HFFc6 (cell line): ENCODE data around the gene RRM2. TPM values are rescaled to one million over a fixed set of nuclear protein-coding genes. Genes with fewer than 3 reads are reported as not detected.
A peak's percentile ranks its signal among the peaks of the same experiment; 100 is the strongest.

Source experiments
- DNase-seq: peaks from one replicate; pipeline ENCODE4 v3.0.0-alpha.2; 2018
- H3K27ac Mint-ChIP-seq: 2 replicates; pipeline ENCODE4 v1.8.0; 2020; ENCODE audit warnings: mild to moderate bottlenecking, mixed read lengths
- H3K27me3 Mint-ChIP-seq: 2 replicates; pipeline ENCODE4 v1.8.0; 2021; ENCODE audit warnings: mild to moderate bottlenecking, moderate library complexity, mixed read lengths; ENCODE audit not compliant: insufficient read depth
- H3K36me3 Mint-ChIP-seq: 2 replicates; pipeline ENCODE4 v1.8.0; 2021; ENCODE audit warnings: low read depth, mixed read lengths
- H3K4me1 Mint-ChIP-seq: 2 replicates; pipeline ENCODE4 v1.8.0; 2020; ENCODE audit warnings: low read depth, mixed read lengths
- H3K4me3 Mint-ChIP-seq: 2 replicates; pipeline ENCODE4 v1.8.0; 2020; ENCODE audit warnings: mild to moderate bottlenecking, moderate library complexity, mixed read lengths
- H3K9me3 Mint-ChIP-seq: 2 replicates; pipeline ENCODE4 v1.8.0; 2020; ENCODE audit warnings: mild to moderate bottlenecking, mixed read lengths
- CTCF ChIP-seq: fragments of 200-600 bp; sonication (generic); IDR thresholded peaks from 2 replicates; pipeline ENCODE4 v1.5.0; 2021; ENCODE audit warnings: antibody characterized with exemption, mild to moderate bottlenecking
- total RNA-seq, 6 experiments: library from RNA; stranded (reverse); fragmentation: NEBNext Ultra II Directional; extraction: Animal tissue kit (Norgen Biotek cat#: 25700); gene quantifications; 2 replicates in 1 of 6; 3 replicates in 5 of 6; pipeline ENCODE4 v1.2.3, GENCODE V29; 2021

Gene RRM2
- total RNA-seq, 6 experiments from 2014 or later: 76.4 to 179 (median 158) TPM

GRCh38 chr2:10094271-10094814 is 28.2 kb upstream of the RRM2 start:
- H3K4me3 Mint-ChIP-seq: no peak overlapping the region
- peaks cover 12% of the 10 kb centered on the region for H3K9me3 Mint-ChIP-seq
- no peak overlapping the region for H3K27ac Mint-ChIP-seq
- peaks cover 9% of the 10 kb centered on the region for H3K4me1 Mint-ChIP-seq
- peaks cover 35% of the 10 kb centered on the region for H3K27me3 Mint-ChIP-seq
- peaks cover 8% of the 10 kb centered on the region for H3K36me3 Mint-ChIP-seq
- TF ChIP-seq CTCF: no peak
- DNase-seq: no peak

- no peak overlapping the region for H3K27ac Mint-ChIP-seq
- peaks cover 8% of the 10 kb centered on the region for H3K36me3 Mint-ChIP-seq
Observed at GRCh38 chr2:10095175-10095574, 27.4 kb upstream of the RRM2 start.

GRCh38 chr2:10096641-10097040 is 25.9 kb upstream of the RRM2 start:
- DNase-seq: no peak

More at GRCh38 chr2:10095175-10095574, 27.4 kb upstream of the RRM2 start:
- Mint-ChIP-seq H3K9me3 (peaks cover 12% of the 10 kb centered on the region), H3K4me3 (no peak overlapping the region), H3K27me3 (peaks cover 31% of the 10 kb centered on the region), H3K4me1 (peaks cover 9% of the 10 kb centered on the region)
- no peak for DNase-seq
- TF ChIP-seq CTCF: no peak

GRCh38 chr2:10097352-10098148 is 25.0 kb upstream of the RRM2 start:
- Mint-ChIP-seq H3K36me3 (peaks cover under 1% of the 10 kb centered on the region), H3K27me3 (peaks cover 20% of the 10 kb centered on the region), H3K4me1 (peaks cover 9% of the 10 kb centered on the region), H3K4me3 (no peak overlapping the region), H3K27ac (no peak overlapping the region), H3K9me3 (peaks cover under 1% of the 10 kb centered on the region; the same call in 1 of the 2 replicates)
- DNase-seq: peak; percentile 54
- TF ChIP-seq CTCF: peak; percentile 89

More at GRCh38 chr2:10096641-10097040, 25.9 kb upstream of the RRM2 start:
- no peak for TF ChIP-seq CTCF
- peaks cover 8% of the 10 kb centered on the region for H3K9me3 Mint-ChIP-seq
- H3K36me3 Mint-ChIP-seq: peaks cover 8% of the 10 kb centered on the region
- no peak overlapping the region for H3K27ac Mint-ChIP-seq
- H3K27me3 Mint-ChIP-seq: peaks cover 23% of the 10 kb centered on the region
- peaks cover 9% of the 10 kb centered on the region for H3K4me1 Mint-ChIP-seq
- no peak overlapping the region for H3K4me3 Mint-ChIP-seq

- Mint-ChIP-seq H3K36me3 (no peaks in the 10 kb centered on the region), H3K27me3 (peaks cover 7% of the 10 kb centered on the region), H3K4me1 (peaks cover 9% of the 10 kb centered on the region), H3K9me3 (no peaks in the 10 kb centered on the region), H3K27ac (no peak overlapping the region), H3K4me3 (no peak overlapping the region)
- no peak for TF ChIP-seq CTCF
- no peak for DNase-seq
Observed at GRCh38 chr2:10101491-10101890, 21.0 kb upstream of the RRM2 start.
